Occipital lobe (tissue), 2 donors: ENCODE measurements around the gene ITGB7. TPM values are rescaled to one million over a fixed set of nuclear protein-coding genes. Genes with fewer than 3 reads are reported as not detected.

Experiments used
- DNase-seq: peaks from one replicate; lab custom pipeline; 2025; lab: John Stamatoyannopoulos, UW
- total RNA-seq: library from RNA; depleted of rRNA; stranded (reverse); fragments of >200 nt; gene quantifications from one replicate; pipeline ENCODE4 v1.2.3, GENCODE V29; 2014

The ITGB7 gene, protein sequence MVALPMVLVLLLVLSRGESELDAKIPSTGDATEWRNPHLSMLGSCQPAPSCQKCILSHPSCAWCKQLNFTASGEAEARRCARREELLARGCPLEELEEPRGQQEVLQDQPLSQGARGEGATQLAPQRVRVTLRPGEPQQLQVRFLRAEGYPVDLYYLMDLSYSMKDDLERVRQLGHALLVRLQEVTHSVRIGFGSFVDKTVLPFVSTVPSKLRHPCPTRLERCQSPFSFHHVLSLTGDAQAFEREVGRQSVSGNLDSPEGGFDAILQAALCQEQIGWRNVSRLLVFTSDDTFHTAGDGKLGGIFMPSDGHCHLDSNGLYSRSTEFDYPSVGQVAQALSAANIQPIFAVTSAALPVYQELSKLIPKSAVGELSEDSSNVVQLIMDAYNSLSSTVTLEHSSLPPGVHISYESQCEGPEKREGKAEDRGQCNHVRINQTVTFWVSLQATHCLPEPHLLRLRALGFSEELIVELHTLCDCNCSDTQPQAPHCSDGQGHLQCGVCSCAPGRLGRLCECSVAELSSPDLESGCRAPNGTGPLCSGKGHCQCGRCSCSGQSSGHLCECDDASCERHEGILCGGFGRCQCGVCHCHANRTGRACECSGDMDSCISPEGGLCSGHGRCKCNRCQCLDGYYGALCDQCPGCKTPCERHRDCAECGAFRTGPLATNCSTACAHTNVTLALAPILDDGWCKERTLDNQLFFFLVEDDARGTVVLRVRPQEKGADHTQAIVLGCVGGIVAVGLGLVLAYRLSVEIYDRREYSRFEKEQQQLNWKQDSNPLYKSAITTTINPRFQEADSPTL
- not detected for total RNA-seq

- no peak for DNase-seq
These were observed at the start of gene ITGB7 for GRCh38 chr12:53207042-53207441. Gene ITGB7, minus strand, starts transcription at chr12:53207251. Its CDS starts 6,808 bp downstream, at chr12:53200443.

DNA sequence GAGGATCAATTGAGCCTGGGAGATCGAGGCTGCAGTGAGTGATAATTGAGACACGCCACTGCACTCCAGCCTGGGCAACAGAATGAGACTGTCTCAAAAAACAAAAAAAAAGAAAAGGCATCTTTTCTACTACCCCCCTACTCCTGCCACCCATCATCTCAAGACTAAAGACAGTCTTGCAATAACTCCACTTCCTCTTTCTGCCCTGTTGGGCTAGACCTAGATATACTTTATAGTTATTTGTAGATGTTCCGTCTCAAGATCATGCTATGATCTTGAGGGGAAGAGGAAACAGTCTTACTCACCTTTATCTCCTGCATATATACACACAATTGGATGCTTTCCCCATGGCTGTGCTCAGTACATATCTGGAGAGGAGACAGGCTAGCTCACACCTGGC is 48.9 kb upstream of the ITGB7 start:
- no peak for DNase-seq

DNA sequence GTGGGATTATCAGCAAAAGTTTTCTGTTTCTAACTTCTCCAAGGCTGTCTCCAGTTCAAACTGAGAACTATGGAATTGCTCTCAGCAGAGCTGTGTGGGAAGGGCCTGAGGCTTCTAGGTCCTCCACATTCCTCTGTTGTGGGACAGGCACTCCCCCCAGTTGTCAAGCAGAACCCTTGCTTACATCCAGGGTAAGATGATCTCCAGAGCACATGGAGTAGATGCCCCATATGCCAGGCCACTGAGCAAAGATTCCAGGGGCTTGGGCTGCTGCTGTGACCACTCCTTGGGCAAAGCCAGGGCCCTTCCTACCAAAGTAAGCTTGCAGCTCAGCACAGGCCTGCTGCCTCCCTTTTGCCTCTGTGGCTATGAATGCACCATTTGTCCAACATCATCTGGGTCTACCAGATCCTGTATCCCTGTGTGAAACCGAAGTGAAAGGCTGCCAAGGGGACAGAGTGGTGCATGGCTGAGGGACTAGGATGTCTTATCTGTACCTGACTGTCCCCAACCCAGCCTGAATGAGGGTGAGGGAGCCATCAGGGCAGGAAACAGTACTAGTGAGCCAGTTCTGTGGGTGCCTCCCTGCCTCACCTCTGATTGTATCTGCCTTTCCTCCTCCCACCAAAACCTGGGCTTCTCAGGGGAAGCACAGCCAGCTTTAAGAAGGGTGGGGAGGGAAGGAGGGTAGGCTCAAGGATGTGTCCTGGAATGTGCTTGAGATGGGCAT is 47.9 kb upstream of the ITGB7 start:
- DNase-seq, result no peak

DNA sequence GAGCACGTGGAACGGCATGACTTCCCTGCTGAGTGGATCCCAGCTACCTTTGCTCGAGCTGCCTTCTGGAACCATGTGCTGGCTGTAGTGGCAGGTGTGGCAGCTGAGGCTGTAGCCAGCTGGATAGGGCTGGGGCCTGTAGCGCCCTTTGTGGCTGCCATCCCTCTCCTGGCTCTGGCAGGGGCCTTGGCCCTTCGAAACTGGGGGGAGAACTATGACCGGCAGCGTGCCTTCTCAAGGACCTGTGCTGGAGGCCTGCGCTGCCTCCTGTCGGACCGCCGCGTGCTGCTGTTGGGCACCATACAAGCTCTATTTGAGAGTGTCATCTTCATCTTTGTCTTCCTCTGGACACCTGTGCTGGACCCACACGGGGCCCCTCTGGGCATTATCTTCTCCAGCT is 46.2 kb upstream of the ITGB7 start:
- DNase-seq, result no peak

GRCh38 chr12:53252349-53252916 is 45.4 kb upstream of the ITGB7 start:
- no peak for DNase-seq

- DNase-seq, result peak; percentile 77
These were observed 44.7 kb upstream of the ITGB7 start for GRCh38 chr12:53251477-53252348.

GRCh38 chr12:53245286-53245685 is 38.2 kb upstream of the ITGB7 start:
- no peak for DNase-seq

DNA sequence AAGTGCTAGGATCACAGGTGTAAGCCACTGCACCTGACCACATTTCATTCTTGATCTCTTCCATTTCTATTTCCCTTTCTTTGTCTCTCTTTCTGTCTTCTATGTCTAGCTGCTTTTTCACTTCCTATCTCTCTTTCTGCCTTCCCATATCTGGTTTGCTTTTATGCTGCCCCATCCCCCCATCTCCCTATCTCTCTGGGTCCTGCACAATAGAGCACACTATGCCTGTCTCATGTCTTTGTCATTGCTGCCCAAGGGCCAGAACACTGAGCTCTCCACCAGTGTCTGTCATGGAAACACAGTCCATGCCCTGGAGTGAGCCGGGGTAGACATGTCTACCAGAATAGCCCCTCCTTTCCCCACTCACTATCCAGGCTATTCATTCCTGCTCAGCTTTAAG is 37.3 kb upstream of the ITGB7 start:
- DNase-seq, result no peak

- no peak for DNase-seq
These were observed 34.8 kb upstream of the ITGB7 start for GRCh38 chr12:53241623-53242412.

DNA sequence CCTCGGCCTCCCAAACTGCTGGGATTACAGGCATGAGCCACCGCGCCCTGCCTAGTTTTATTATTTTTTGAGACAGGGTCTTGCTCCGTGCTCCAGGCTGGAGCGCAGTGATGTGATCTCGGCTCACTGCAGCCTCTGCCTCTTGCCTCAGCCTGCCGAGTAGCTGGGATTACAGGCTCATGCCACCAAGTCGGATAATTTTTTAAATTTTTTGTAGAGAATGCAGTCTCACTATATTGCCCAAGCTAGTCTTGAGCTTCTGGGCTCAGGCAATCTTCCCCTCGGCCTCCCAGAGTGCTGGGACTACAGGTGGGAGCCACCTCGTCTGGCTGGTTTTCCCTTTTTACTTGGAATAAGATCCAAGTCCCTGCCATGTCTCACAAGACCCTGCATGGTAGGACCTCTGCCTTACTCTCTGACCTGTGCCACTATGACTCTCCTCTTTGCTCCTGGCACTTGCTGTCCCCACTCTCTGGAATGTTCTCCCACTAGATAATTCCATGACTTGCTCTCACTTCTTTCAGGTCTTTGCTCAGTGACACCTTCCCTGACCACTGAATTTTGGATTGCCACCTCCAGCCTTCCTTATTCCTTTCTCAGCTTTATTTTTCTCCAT is 32.7 kb upstream of the ITGB7 start:
- DNase-seq, result no peak

- no peak for DNase-seq
These were observed 29.5 kb upstream of the ITGB7 start for GRCh38 chr12:53236443-53237111.

GRCh38 chr12:53235742-53236442 is 28.8 kb upstream of the ITGB7 start:
- DNase-seq, result no peak

GRCh38 chr12:53235164-53235563 is 28.1 kb upstream of the ITGB7 start:
- DNase-seq, result no peak

DNA sequence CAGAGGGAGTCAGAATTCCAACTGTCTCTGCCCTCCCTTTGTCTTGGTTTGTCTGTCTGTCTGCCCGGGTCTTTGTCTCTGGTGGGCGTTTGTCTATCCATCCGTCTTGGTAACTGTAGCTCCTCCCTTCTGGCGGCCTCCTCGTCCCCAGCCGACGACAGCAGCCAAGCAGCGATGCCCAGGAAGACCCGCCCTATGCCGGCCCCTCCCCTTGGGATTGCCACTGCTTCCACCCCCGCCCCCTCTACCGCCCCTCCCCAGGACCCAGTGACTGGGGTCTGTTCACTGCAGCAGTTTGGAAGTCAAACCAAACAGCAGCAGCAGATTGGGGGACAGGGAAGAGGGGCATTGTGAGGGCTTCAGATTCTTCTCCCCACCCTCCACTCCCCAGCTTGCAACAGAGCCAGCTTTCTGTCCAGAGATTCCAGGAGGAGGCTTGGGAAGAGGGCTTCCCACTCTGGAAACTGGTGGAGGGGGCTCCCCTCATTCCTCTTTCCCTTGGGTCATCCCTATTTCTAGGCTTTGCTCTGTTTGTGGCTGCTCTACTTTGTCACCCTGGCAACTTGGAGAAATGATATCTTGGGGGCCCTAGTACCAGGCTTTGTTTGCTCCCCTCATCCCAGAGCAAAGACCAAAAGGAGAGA is 27.3 kb upstream of the ITGB7 start:
- DNase-seq, result no peak

DNA sequence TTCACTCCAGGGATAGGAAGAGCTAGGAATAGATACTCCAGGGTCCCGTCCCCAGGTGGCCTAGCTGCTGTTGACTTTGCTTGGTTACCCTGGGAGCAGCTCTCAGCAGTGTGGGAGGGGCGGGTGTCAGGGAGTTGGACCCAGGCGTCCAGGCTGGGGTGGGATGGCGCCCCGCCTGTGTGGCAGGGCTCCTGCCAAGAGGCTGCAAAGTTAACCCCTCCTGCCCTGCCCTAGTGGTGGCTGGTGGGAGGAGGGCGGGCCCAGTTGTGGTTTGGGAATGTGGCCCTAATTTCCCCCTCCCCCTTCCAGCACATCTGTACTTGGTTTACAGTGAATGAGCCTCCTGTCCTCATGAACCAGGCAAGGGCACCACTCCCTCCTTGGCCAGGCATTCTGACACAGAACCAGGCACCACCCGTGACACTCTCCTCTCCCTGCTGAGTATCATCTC is 26.6 kb upstream of the ITGB7 start:
- no peak for DNase-seq

DNA sequence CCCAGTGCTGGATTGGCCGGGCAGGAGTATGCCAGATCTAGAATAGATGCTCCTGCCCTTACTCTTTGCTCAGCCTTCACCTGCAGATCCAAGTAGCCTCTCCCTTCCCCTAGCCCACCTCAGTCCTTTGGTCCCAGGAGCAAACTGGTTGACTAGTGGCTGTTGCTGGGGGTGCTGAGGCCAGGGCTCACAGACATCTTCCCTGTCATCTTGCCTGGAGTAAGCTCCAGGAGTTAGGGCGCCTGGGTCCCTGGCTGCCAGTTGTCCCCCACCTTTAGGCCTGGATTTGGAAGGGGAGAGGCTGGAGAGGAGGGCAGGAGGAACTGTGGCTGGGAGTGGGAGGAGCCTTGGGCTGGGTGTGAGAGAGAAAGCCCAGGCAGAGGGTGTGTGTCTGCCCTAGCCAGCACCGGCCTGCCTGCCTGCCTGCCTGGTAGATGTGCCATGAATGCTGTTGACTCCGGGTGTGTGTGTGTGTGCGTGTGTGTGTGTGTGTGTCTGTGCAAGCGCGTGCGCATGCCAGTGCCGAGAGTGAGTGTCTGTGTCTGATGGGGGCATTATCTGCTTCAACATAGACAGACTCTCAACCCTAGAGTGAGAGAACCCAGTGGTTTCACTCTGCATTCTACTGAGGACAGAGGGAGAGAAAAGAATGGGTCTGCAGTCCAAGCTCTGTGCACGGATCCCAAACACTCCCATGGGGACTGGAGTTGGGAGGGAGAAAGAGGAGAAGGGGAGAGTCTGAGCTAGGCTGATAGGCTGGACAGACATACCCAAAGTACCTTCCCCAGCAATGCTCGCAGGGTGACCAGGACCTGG is 25.8 kb upstream of the ITGB7 start:
- DNase-seq, result peak; percentile 25
